GM15510 (cell line): ENCODE data around the gene RNF182.

Source experiments
- POLR2A ChIP-seq: IDR thresholded peaks from 3 replicates; pipeline ENCODE4 v1.6.1; 2011; ENCODE audit warnings: borderline replicate concordance; ENCODE audit not compliant: insufficient read length; ENCODE audit errors: extremely low read depth

RNF182 gene, protein sequence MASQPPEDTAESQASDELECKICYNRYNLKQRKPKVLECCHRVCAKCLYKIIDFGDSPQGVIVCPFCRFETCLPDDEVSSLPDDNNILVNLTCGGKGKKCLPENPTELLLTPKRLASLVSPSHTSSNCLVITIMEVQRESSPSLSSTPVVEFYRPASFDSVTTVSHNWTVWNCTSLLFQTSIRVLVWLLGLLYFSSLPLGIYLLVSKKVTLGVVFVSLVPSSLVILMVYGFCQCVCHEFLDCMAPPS

DNA sequence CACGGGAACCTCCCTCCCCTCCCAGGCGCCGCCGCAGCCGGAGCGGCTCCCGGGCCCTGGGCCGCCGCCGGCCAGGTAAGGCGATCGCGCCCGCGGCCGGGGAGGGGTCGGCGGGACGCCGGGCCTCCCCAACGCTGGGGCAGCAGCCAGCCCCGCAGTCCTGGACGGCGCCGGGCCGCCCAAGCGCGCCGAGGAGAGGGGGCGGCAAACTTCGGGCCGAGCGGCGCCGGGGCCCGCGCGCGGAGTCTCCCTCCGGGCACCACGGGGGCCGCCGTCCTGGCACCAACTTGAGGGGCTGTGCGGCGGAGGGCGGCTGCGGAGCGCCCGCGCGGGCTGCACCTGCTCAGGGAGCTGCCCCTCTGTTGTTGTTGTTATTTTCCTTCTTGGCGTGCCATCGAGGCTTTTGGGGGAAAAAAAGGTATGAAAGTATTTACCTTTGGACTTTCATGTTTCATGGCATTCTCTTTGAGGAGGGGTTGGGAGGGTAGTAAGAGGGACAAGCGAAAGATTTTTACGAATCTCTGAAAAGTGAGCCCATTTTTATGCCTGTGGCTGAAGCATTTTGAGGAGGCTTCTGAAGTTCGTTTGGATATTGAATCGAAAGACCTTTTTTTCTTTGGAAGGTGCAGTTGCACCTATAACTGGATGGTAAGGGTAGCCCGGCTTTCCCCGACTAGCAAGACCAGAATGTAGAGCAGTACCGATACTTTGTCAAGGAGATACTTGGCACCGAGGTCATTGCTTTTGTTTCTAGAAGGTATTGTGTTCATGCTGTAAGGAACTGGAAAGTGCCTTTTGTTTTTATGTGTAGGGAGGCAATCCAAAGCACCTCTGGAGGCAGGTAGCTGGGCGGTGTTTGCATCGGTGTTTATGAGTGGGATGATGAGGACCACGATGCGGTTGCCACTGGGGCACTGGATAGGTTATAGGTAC lies at the start of gene RNF182:
RNF182 (plus strand) TSS at position 4 of the 933 bp plus-strand sequence. CDS start 52,168 bp downstream, outside the sequence.
- TF ChIP-seq POLR2A, result no peak

DNA sequence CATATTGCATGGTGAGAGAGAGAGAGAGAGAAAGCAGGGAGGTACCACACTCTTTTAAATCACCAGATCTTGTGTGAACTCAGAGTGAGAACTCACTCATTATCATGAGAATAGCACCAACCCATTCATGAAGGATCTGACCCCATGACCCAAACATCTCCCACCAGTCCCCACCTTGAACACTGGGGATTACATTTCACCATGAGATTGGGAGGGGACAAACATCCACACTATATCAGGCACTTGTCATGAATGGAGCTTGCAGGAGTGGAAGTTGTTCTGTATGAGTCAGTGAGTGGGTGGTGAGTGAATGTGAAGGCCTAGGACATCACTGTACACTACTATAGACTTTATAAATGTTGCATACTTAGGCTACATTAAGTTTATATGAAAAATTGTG lies 47.7 kb upstream of the RNF182 start:
- TF ChIP-seq POLR2A, result no peak

DNA sequence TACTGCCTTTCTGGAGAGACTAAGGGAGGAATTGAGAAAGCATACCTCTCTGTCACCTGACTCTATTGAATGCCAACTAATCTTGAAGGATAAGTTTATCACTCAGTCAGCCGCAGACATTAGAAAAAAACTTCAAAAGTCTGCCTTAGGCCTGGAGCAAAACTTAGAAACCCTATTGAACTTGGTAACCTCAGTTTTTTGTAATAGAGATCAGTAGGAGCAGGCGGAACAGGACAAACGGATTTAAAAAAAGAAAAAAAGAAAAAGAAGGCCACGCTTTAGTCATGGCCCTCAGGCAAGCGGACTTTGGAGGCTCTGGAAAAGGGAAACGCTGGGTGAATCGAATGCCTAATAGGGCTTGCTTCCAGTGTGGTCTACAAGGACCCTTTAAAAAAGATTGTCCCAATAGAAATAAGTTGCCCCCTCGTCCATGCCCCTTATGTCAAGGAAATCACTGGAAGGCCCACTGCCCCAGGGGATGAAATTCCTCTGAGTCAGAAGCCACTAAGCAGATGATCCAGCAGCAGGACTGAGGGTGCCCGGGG lies 43.1 kb upstream of the RNF182 start:
- no peak for TF ChIP-seq POLR2A

- TF ChIP-seq POLR2A, result no peak
Observed at GRCh38 chr6:13883966-13884365, 40.8 kb upstream of the RNF182 start.

- TF ChIP-seq POLR2A, result no peak
Observed at GRCh38 chr6:13884397-13884796, 40.4 kb upstream of the RNF182 start.

DNA sequence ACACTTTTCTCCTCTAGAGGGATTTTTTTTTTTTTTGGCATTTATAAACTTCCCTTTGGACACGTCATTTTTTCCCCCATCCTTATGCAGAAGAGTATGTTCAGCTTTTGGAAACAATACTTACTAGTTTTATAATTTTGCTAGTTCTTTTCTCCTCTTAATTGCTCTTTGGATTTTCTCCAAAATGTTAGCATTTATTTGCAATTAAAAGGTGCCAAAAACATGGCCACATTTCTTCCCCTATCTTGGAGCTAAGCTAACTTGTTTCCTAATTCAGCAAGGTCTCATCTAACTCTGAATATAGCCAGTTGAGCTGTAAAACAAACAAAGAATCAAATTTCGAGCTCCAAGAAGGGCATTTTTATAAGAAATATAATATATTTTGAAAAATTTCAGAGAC lies 39.2 kb upstream of the RNF182 start:
- no peak for TF ChIP-seq POLR2A

- TF ChIP-seq POLR2A, result no peak
Observed at GRCh38 chr6:13886949-13887348, 37.8 kb upstream of the RNF182 start.

DNA sequence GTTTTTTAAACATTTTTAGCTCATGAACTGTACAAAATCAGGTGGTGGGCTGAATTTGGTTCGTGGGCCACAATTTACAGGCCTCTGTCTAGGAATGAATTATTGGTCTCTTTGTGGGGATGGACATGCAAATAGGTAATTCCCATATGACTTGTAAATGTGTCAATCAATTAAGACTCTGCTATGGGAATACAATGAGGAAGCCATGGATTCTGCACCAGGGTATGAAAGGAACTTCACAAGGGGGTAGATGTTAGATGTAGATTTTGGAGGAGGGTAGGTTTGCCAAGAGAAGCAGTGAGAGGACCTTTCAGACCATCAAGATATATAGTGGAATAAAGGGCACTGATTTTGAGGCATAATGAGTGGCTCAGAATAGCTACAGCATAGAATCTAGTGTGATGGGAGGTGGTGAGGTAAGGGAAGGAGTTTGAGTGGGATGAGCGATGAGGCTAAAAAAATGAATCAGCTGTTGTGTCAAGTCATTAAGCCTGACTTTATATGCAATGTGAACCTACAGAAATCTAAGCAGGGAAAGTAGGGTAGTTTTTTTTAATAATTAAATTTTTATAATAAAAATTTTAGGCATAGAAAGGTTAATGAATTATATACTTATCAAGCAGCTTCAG lies 32.6 kb upstream of the RNF182 start:
- no peak for TF ChIP-seq POLR2A

GRCh38 chr6:13902922-13903321 lies 21.8 kb upstream of the RNF182 start:
- no peak for TF ChIP-seq POLR2A

DNA sequence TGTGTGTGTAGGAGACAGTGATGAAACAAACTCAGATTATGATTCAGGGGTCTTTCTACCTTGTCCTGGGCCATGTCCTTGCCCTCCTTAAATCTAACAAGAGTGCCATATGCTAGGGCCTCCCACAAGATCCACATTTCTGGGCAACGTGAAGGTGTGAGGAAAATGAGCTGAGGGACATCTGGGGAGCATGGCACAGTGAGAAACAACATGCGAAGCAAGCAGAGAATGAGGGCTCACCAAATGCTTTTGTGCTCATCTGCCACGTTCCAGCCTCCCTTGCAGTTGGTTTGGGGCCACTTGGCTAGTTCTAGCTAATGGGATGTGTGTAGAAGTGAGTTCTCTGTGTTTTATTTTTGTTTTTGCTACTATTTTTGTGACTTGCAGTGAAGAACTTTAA lies 21.4 kb upstream of the RNF182 start:
- no peak for TF ChIP-seq POLR2A

- TF ChIP-seq POLR2A, result no peak
Observed at GRCh38 chr6:13907001-13907350, 17.8 kb upstream of the RNF182 start.

- no peak for TF ChIP-seq POLR2A
Observed at GRCh38 chr6:13907614-13908215, 17.0 kb upstream of the RNF182 start.

- no peak for TF ChIP-seq POLR2A
Observed at GRCh38 chr6:13908955-13909381, 15.8 kb upstream of the RNF182 start.

- no peak for TF ChIP-seq POLR2A
Observed at GRCh38 chr6:13910443-13910842, 14.3 kb upstream of the RNF182 start.

GRCh38 chr6:13911337-13911736 lies 13.4 kb upstream of the RNF182 start:
- TF ChIP-seq POLR2A, result no peak
